Erythroblast (primary cell): ENCODE results near the gene TRAIP.

Experiments
- GATA1 ChIP-seq: IDR thresholded peaks from 2 replicates; pipeline ENCODE4 v1.6.1; 2011; ENCODE audit warnings: low read depth, mild to moderate bottlenecking, control low read depth, low read length, moderate library complexity
- POLR2A ChIP-seq: IDR thresholded peaks from 2 replicates; pipeline ENCODE4 v1.6.1; 2011; ENCODE audit warnings: mild to moderate bottlenecking, low read length

DNA sequence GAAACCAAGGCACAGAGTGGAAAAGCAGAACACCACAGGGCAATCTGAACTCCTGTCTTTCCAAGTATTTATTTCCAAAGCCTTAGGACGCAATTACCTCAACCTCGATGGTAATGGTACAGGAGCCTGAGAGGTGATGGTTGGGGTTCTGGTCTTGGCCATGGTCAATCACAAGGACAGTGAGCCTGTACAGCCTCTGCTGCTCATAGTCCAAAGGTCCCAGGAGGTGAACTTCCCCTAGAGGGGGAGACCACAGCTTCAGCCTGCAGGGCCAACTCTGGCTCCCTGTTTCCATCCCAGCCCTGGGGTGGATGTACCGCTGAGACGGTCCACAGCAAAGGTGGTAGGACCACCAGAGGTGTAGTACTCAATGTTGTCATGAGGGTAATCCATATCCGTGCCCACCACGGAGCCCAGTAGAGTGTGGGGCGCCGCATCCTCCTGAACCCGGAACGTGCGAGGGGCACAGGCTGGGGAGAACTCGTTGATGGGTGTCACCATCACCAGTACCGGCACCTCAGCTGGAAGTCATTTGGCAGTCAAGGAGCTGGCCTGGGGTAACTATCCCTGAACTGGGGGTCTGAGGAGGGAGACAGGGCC is 62.8 kb downstream of the TRAIP start:
- TF ChIP-seq POLR2A, result no peak
- TF ChIP-seq GATA1, result no peak
